HepG2 (cell line): ENCODE measurements around the gene SLC6A6. TPM values are rescaled to one million over a fixed set of nuclear protein-coding genes. Genes with fewer than 3 reads are reported as not detected.

Experiments
- ATF2 ChIP-seq: sonication (generic); formaldehyde crosslinking; IDR thresholded peaks from 2 replicates; pipeline ENCODE4 v1.4.0; 2020; ENCODE audit warnings: missing genetic modification reagents
- ATRX ChIP-seq: sonication (generic); formaldehyde crosslinking; IDR thresholded peaks from 2 replicates; pipeline ENCODE4 v1.4.0; 2020; ENCODE audit warnings: missing genetic modification reagents, borderline replicate concordance
- BCL6 ChIP-seq: IDR thresholded peaks from 2 replicates; pipeline ENCODE4 v1.6.1; 2016; ENCODE audit warnings: missing genetic modification reagents, missing compliant biosample characterization
- CBX1 ChIP-seq: IDR thresholded peaks from one replicate; pipeline ENCODE4 v1.6.1; 2016; ENCODE audit warnings: antibody characterized with exemption, low read depth
- EED ChIP-seq: sonication (generic); formaldehyde crosslinking; IDR thresholded peaks from 2 replicates; pipeline ENCODE4 v1.5.0; 2020; ENCODE audit warnings: mild to moderate bottlenecking, missing genetic modification reagents
- EP300 ChIP-seq, 3 experiments: sonication (generic) in 1 of 3; formaldehyde crosslinking in 1 of 3; IDR thresholded peaks; 2 replicates each; pipeline versions ENCODE4 v1.5.1 to v1.6.1; 2011 to 2020; ENCODE audit warnings: low read depth in 2 of 3, low read length in 2 of 3, borderline replicate concordance in 1 of 3, improper control_type of control experiment in 1 of 3, mild to moderate bottlenecking in 1 of 3, missing genetic modification reagents in 1 of 3, moderate library complexity in 1 of 3
- FOXP1 ChIP-seq, 2 experiments: fragments of 450-650 bp in 1 of 2; IDR thresholded peaks; 2 replicates each; pipeline ENCODE4 v1.6.1; 2017 to 2018; ENCODE audit warnings: antibody characterized with exemption in 1 of 2
- GLMP ChIP-seq: sonication (generic); formaldehyde crosslinking; IDR thresholded peaks from 2 replicates; pipeline ENCODE4 v1.9.0; 2021; ENCODE audit warnings: missing genetic modification reagents, mild to moderate bottlenecking, borderline replicate concordance
- HMGA1 ChIP-seq: sonication (generic); formaldehyde crosslinking; conservative IDR thresholded peaks from 2 replicates; pipeline ENCODE4 v1.4.0; 2020; ENCODE audit warnings: missing genetic modification reagents
- HOXA5 ChIP-seq: sonication (generic); formaldehyde crosslinking; IDR thresholded peaks from 2 replicates; pipeline ENCODE4 v1.4.0; 2020; ENCODE audit warnings: missing genetic modification reagents
- KDM5A ChIP-seq: fragments of 200-600 bp; sonication (generic); IDR thresholded peaks from 2 replicates; pipeline ENCODE4 v1.7.0; 2018; ENCODE audit warnings: antibody characterized with exemption, mild to moderate bottlenecking, low read length, borderline replicate concordance
- MIER3 ChIP-seq: IDR thresholded peaks from 2 replicates; pipeline ENCODE4 v1.6.1; 2016; ENCODE audit warnings: missing compliant biosample characterization, borderline replicate concordance
- MLX ChIP-seq: IDR thresholded peaks from 2 replicates; pipeline ENCODE4 v1.6.1; 2016
- SSRP1 ChIP-seq: IDR thresholded peaks from 2 replicates; pipeline ENCODE4 v1.6.1; 2016; ENCODE audit warnings: control low read depth
- TBL1XR1 ChIP-seq: fragments of 150-350 bp; IDR thresholded peaks from 2 replicates; pipeline ENCODE4 v1.6.1; 2014; ENCODE audit warnings: borderline replicate concordance, low read length; ENCODE audit not compliant: partially characterized antibody
- TEAD2 ChIP-seq: sonication (generic); formaldehyde crosslinking; IDR thresholded peaks from 2 replicates; pipeline ENCODE4 v1.9.0; 2021; ENCODE audit warnings: missing genetic modification reagents
- U2AF2 ChIP-seq: fragments of 200-400 bp; formaldehyde crosslinking; IDR thresholded peaks from 2 replicates; pipeline ENCODE4 v1.6.1; 2017; ENCODE audit warnings: low read depth, mild to moderate bottlenecking, low read length
- ZBTB1 ChIP-seq: sonication (generic); formaldehyde crosslinking; IDR thresholded peaks from 2 replicates; pipeline ENCODE4 v1.4.0; 2020; ENCODE audit warnings: missing genetic modification reagents, borderline replicate concordance
- ZFP1 ChIP-seq: IDR thresholded peaks from 2 replicates; pipeline ENCODE4 v1.6.1; 2016
- ZNF263 ChIP-seq: sonication (generic); formaldehyde crosslinking; IDR thresholded peaks from 2 replicates; pipeline ENCODE4 v1.4.0; 2020; ENCODE audit warnings: missing genetic modification reagents
- ZNF282 ChIP-seq: fragments of 450-650 bp; IDR thresholded peaks from 2 replicates; pipeline ENCODE4 v1.6.1; 2018; ENCODE audit not compliant: partially characterized antibody
- ZNF414 ChIP-seq: sonication (generic); formaldehyde crosslinking; IDR thresholded peaks from 2 replicates; pipeline ENCODE4 v1.5.0; 2020; ENCODE audit warnings: missing genetic modification reagents
- ZNF580 ChIP-seq: IDR thresholded peaks from 2 replicates; pipeline ENCODE4 v1.6.1; 2016; ENCODE audit warnings: low read depth, borderline replicate concordance
- ZNF75D ChIP-seq: sonication (generic); formaldehyde crosslinking; IDR thresholded peaks from 2 replicates; pipeline ENCODE4 v1.8.1; 2023; ENCODE audit warnings: missing genetic modification reagents, mild to moderate bottlenecking, borderline replicate concordance
- ZNF781 ChIP-seq: sonication (generic); formaldehyde crosslinking; IDR thresholded peaks from 2 replicates; pipeline ENCODE4 v1.5.1; 2020; ENCODE audit warnings: borderline replicate concordance, mild to moderate bottlenecking, missing genetic modification reagents; ENCODE audit errors: not compliant biosample characterization
- ZNF784 ChIP-seq: sonication (generic); formaldehyde crosslinking; IDR thresholded peaks from 2 replicates; pipeline ENCODE4 v1.5.1; 2020; ENCODE audit warnings: missing genetic modification reagents, mild to moderate bottlenecking, borderline replicate concordance
- ZSCAN30 ChIP-seq: sonication (generic); formaldehyde crosslinking; IDR thresholded peaks from 2 replicates; pipeline ENCODE4 v1.5.0; 2020; ENCODE audit warnings: mild to moderate bottlenecking, missing genetic modification reagents
- polyA plus RNA-seq, 8 experiments: library from polyadenylated mRNA; depleted of rRNA in 3 of 8; stranded (reverse) in 7 of 8; unstranded in 1 of 8; fragments of >200 nt; fragmentation: Illumina TruSeq in 4 of 8; extraction: Trizol in 4 of 8; gene quantifications; 2 replicates each; pipeline versions ENCODE4 v1.2.1 to v1.2.3, GENCODE V29; 2011 to 2016; ENCODE audit warnings: low read depth in 4 of 8, missing spikeins in 1 of 8, mixed read lengths in 1 of 8; ENCODE audit not compliant: insufficient read depth in 1 of 8
- total RNA-seq, 5 experiments: library from RNA; depleted of rRNA; stranded (reverse); fragments of >200 nt; fragmentation: Illumina TruSeq; extraction: Trizol; gene quantifications; 2 replicates each; pipeline ENCODE4 v1.2.3, GENCODE V29; 2016; ENCODE audit warnings: low read depth in 1 of 5

Gene SLC6A6
- total and polyA plus RNA-seq, 2 of the 13 experiments (the other 11 are each of a cell fraction or from before 2014, with no cell fraction given), result 14.1 to 20.7 TPM

GRCh38 chr3:14423197-14423743 is 20.9 kb downstream of the SLC6A6 start (continued):
- TF ChIP-seq ZBTB1 (CRISPR knock-in tag) (no peak), CBX1 (no peak), U2AF2 (no peak), ZNF282 (no peak), HOXA5 (CRISPR knock-in tag) (peak; percentile 41; the same call in 1 of the 2 replicates), MIER3 (CRISPR knock-in tag) (peak; percentile 69; the same call in 1 of the 2 replicates), ZNF580 (CRISPR knock-in tag) (no peak), TEAD2 (CRISPR knock-in tag) (no peak), HMGA1 (CRISPR knock-in tag) (no peak), ZNF784 (no peak), ZNF263 (no peak), ZNF781 (CRISPR knock-in tag) (no peak), ZSCAN30 (CRISPR knock-in tag) (no peak), ATRX (CRISPR knock-in tag) (no peak), SSRP1 (CRISPR knock-in tag) (0 out of 2 replicates have a peak, but pooled peaks have one; percentile 65), KDM5A (no peak), BCL6 (CRISPR knock-in tag) (peak; percentile 68), ZNF414 (no peak), EED (CRISPR knock-in tag) (no peak), EP300 (IDR thresholded peaks at IDR 0.05; ENCODE audit: low read depth in 2 of 2, low read length in 2 of 2) (peak in 1 of 2 experiments; percentile 57; a peak in 2 of 4 replicates), EP300 (CRISPR knock-in tag; IDR thresholded peaks at IDR 0.05; ENCODE audit: borderline replicate concordance) (peak; percentile 66; the same call in 1 of the 2 replicates), ZNF75D (CRISPR knock-in tag) (no peak), MLX (0 out of 2 replicates have a peak, but pooled peaks have one; percentile 45), ZFP1 (CRISPR knock-in tag) (no peak), FOXP1 (IDR thresholded peaks at IDR 0.05) (no peak), FOXP1 (CRISPR knock-in tag; IDR thresholded peaks at IDR 0.05) (peak; percentile 77), ATF2 (CRISPR knock-in tag) (no peak), TBL1XR1 (no peak), GLMP (CRISPR knock-in tag) (no peak)
